ENCODE data around the gene TNFAIP8L3. TPM values are rescaled to one million over a fixed set of nuclear protein-coding genes. Genes with fewer than 3 reads are reported as not detected.

TNFAIP8L3 gene
- total and polyA plus RNA-seq, 4 donors = 3.8 to 8.2 (median 6.8) TPM

- 20% methylated on average over 1 of the region's 2 CpGs for WGBS (ENCODE audit: insufficient coverage)
- Histone ChIP-seq H3K4me1 (ENCODE audit: control insufficient read depth, insufficient read depth, low read length) (no peaks in the 10 kb centered on the region), H3K9me3 (ENCODE audit: control insufficient read depth, insufficient read depth, low read length) (no peaks in the 10 kb centered on the region), H3K4me3 (ENCODE audit: low read depth, low read length) (no peak overlapping the region), H3K27ac (ENCODE audit: low read depth, low read length) (no peak overlapping the region), H3K36me3 (ENCODE audit: control insufficient read depth, insufficient read depth, low read length) (no peaks in the 10 kb centered on the region), H3K27me3 (ENCODE audit: control insufficient read depth, insufficient read depth, low read length) (no peaks in the 10 kb centered on the region)
- DNase-seq (ENCODE audit: low read depth in 4 of 6, low spot score in 6 of 6) = peak in 1 of 6 donors; percentile 38
Measured at GRCh38 chr15:51121118-51121517, 26.4 kb upstream of the TNFAIP8L3 start.

- H3K27me3 ChIP-seq (ENCODE audit: control insufficient read depth, insufficient read depth, low read length) = no peaks in the 10 kb centered on the region
- DNase-seq (ENCODE audit: low read depth in 4 of 6, low spot score in 6 of 6) = no peak
- no peaks in the 10 kb centered on the region for H3K9me3 ChIP-seq (ENCODE audit: control insufficient read depth, insufficient read depth, low read length)
- H3K4me1 ChIP-seq (ENCODE audit: control insufficient read depth, insufficient read depth, low read length) = no peaks in the 10 kb centered on the region
- no peak overlapping the region for H3K4me3 ChIP-seq (ENCODE audit: low read depth, low read length)
- no peak overlapping the region for H3K27ac ChIP-seq (ENCODE audit: low read depth, low read length)
- WGBS (ENCODE audit: insufficient coverage) = 82% methylated on average over 2 of the region's 3 CpGs
- no peaks in the 10 kb centered on the region for H3K36me3 ChIP-seq (ENCODE audit: control insufficient read depth, insufficient read depth, low read length)
Measured at GRCh38 chr15:51119120-51119519, 24.4 kb upstream of the TNFAIP8L3 start.

GRCh38 chr15:51117270-51117669 lies 22.6 kb upstream of the TNFAIP8L3 start:
- DNase-seq (ENCODE audit: low read depth in 4 of 6, low spot score in 6 of 6) = no peak
- Histone ChIP-seq H3K4me3 (ENCODE audit: low read depth, low read length) (no peak overlapping the region), H3K4me1 (ENCODE audit: control insufficient read depth, insufficient read depth, low read length) (no peaks in the 10 kb centered on the region), H3K27me3 (ENCODE audit: control insufficient read depth, insufficient read depth, low read length) (no peaks in the 10 kb centered on the region), H3K9me3 (ENCODE audit: control insufficient read depth, insufficient read depth, low read length) (no peaks in the 10 kb centered on the region), H3K27ac (ENCODE audit: low read depth, low read length) (no peak overlapping the region), H3K36me3 (ENCODE audit: control insufficient read depth, insufficient read depth, low read length) (no peaks in the 10 kb centered on the region)
- no CpG with 5 or more reads among the region's 1 CpG for WGBS (ENCODE audit: insufficient coverage)

GRCh38 chr15:51114437-51115119 lies 19.9 kb upstream of the TNFAIP8L3 start:
- Histone ChIP-seq H3K4me3 (ENCODE audit: low read depth, low read length) (no peak overlapping the region), H3K27me3 (ENCODE audit: control insufficient read depth, insufficient read depth, low read length) (no peaks in the 10 kb centered on the region), H3K9me3 (ENCODE audit: control insufficient read depth, insufficient read depth, low read length) (no peaks in the 10 kb centered on the region), H3K27ac (ENCODE audit: low read depth, low read length) (no peak overlapping the region), H3K4me1 (ENCODE audit: control insufficient read depth, insufficient read depth, low read length) (no peaks in the 10 kb centered on the region), H3K36me3 (ENCODE audit: control insufficient read depth, insufficient read depth, low read length) (no peaks in the 10 kb centered on the region)
- peak in 1 of 6 donors; percentile 49 for DNase-seq (ENCODE audit: low read depth in 4 of 6, low spot score in 6 of 6)
- 47% methylated on average over 4 of the region's 5 CpGs for WGBS (ENCODE audit: insufficient coverage)

- no CpG with 5 or more reads among the region's 1 CpG for WGBS (ENCODE audit: insufficient coverage)
- no peaks in the 10 kb centered on the region for H3K9me3 ChIP-seq (ENCODE audit: control insufficient read depth, insufficient read depth, low read length)
Measured at GRCh38 chr15:51112078-51112477, 17.4 kb upstream of the TNFAIP8L3 start.

DNA sequence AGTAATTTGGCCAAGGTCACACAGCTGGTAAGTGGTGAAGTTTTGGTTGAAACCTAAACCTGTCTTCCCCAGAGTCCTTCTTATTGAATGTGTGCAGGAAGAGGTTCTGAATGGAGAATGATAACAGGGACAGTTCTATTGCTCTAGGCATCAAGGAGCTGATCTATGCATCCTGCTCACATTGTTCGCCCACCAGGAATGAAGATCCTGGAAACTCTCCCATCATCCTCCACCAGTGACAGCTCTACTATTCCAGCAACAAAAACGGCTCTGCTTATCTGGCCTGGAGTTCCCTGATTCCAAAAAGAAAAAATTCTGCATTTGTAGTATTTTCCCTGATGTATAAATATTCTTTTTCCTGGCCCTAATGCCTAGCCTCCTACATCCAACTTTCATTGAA lies 16.4 kb upstream of the TNFAIP8L3 start:
- no peaks in the 10 kb centered on the region for H3K4me1 ChIP-seq (ENCODE audit: control insufficient read depth, insufficient read depth, low read length)
- no peaks in the 10 kb centered on the region for H3K36me3 ChIP-seq (ENCODE audit: control insufficient read depth, insufficient read depth, low read length)
- no CpG with 5 or more reads among the region's 2 CpGs for WGBS (ENCODE audit: insufficient coverage)
- DNase-seq (ENCODE audit: low read depth in 4 of 6, low spot score in 6 of 6) = no peak
- no peaks in the 10 kb centered on the region for H3K27me3 ChIP-seq (ENCODE audit: control insufficient read depth, insufficient read depth, low read length)
- no peak overlapping the region for H3K27ac ChIP-seq (ENCODE audit: low read depth, low read length)
- H3K4me3 ChIP-seq (ENCODE audit: low read depth, low read length) = no peak overlapping the region
- no peaks in the 10 kb centered on the region for H3K9me3 ChIP-seq (ENCODE audit: control insufficient read depth, insufficient read depth, low read length)

More at GRCh38 chr15:51112078-51112477, 17.4 kb upstream of the TNFAIP8L3 start:
- Histone ChIP-seq H3K27me3 (ENCODE audit: control insufficient read depth, insufficient read depth, low read length) (no peaks in the 10 kb centered on the region), H3K27ac (ENCODE audit: low read depth, low read length) (no peak overlapping the region), H3K4me3 (ENCODE audit: low read depth, low read length) (no peak overlapping the region), H3K4me1 (ENCODE audit: control insufficient read depth, insufficient read depth, low read length) (no peaks in the 10 kb centered on the region), H3K36me3 (ENCODE audit: control insufficient read depth, insufficient read depth, low read length) (no peaks in the 10 kb centered on the region)
- DNase-seq (ENCODE audit: low read depth in 4 of 6, low spot score in 6 of 6) = no peak

DNA sequence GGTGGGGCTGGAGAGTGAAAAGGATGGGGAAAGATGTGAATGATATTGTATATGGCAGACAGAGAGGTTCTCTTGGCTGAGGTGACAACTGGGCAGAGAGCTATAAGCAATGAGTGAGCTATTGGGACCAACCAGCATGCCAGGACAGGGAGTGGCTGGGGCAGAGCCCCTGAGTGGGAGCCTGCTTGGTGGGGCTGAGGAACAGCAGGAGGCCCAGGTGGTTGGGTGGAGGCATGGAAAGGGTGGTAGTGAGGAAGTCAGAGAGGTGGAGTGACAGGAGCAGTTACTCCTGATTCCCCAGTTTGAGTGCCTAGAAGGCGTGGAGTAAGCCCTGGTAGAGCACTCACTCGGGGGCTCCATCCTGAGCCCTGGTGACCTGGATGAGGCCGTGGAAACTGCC lies 15.5 kb upstream of the TNFAIP8L3 start:
- no peak for DNase-seq (ENCODE audit: low read depth in 4 of 6, low spot score in 6 of 6)
- Histone ChIP-seq H3K4me3 (ENCODE audit: low read depth, low read length) (no peak overlapping the region), H3K4me1 (ENCODE audit: control insufficient read depth, insufficient read depth, low read length) (no peaks in the 10 kb centered on the region), H3K27me3 (ENCODE audit: control insufficient read depth, insufficient read depth, low read length) (no peaks in the 10 kb centered on the region), H3K36me3 (ENCODE audit: control insufficient read depth, insufficient read depth, low read length) (no peaks in the 10 kb centered on the region), H3K9me3 (ENCODE audit: control insufficient read depth, insufficient read depth, low read length) (no peaks in the 10 kb centered on the region), H3K27ac (ENCODE audit: low read depth, low read length) (no peak overlapping the region)
- 94% methylated on average over 3 of the region's 3 CpGs for WGBS (ENCODE audit: insufficient coverage)

DNA sequence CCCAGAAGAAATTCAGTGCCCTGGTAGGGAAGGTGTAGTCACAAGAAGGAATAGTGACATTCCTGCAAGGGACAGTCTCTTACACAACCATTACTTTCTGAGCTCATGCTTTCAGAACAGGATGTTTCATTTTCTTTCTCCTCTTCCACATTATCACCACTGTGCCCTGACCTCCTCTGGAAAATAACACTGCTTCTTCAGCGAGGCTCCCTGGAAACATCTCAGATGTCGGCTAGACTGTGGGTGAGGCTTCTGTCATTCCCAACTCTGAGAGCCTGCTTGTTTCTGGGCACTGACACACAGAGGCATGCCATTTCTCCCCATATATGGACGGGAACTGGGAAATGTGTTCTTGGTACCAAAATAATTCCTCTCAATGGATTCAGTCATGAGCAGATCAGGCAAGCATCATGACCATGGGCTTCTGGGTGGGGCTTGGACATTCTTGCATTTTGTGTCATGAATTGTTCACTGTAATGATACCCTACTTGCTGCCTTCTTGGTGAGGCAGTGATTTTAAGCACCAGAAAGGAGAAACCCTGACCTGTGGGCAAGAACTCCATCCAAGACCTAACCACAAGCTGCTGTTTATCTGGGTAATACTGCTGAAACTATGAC lies 14.3 kb upstream of the TNFAIP8L3 start:
- no peak for DNase-seq (ENCODE audit: low read depth in 4 of 6, low spot score in 6 of 6)
- Histone ChIP-seq H3K27ac (ENCODE audit: low read depth, low read length) (no peak overlapping the region), H3K4me3 (ENCODE audit: low read depth, low read length) (no peak overlapping the region), H3K27me3 (ENCODE audit: control insufficient read depth, insufficient read depth, low read length) (no peaks in the 10 kb centered on the region), H3K36me3 (ENCODE audit: control insufficient read depth, insufficient read depth, low read length) (no peaks in the 10 kb centered on the region), H3K4me1 (ENCODE audit: control insufficient read depth, insufficient read depth, low read length) (no peaks in the 10 kb centered on the region), H3K9me3 (ENCODE audit: control insufficient read depth, insufficient read depth, low read length) (no peaks in the 10 kb centered on the region)
- WGBS (ENCODE audit: insufficient coverage) = 44% methylated on average over 2 of the region's 3 CpGs

GRCh38 chr15:51107612-51108011 lies 12.9 kb upstream of the TNFAIP8L3 start:
- H3K27ac ChIP-seq (ENCODE audit: low read depth, low read length) = no peak overlapping the region
- H3K9me3 ChIP-seq (ENCODE audit: control insufficient read depth, insufficient read depth, low read length) = no peaks in the 10 kb centered on the region
- no peaks in the 10 kb centered on the region for H3K36me3 ChIP-seq (ENCODE audit: control insufficient read depth, insufficient read depth, low read length)
- WGBS (ENCODE audit: insufficient coverage) = 86% methylated on average over 1 of the region's 3 CpGs
- H3K27me3 ChIP-seq (ENCODE audit: control insufficient read depth, insufficient read depth, low read length) = peaks cover 2% of the 10 kb centered on the region
- no peaks in the 10 kb centered on the region for H3K4me1 ChIP-seq (ENCODE audit: control insufficient read depth, insufficient read depth, low read length)
- DNase-seq (ENCODE audit: low read depth in 4 of 6, low spot score in 6 of 6) = no peak
- no peak overlapping the region for H3K4me3 ChIP-seq (ENCODE audit: low read depth, low read length)

DNA sequence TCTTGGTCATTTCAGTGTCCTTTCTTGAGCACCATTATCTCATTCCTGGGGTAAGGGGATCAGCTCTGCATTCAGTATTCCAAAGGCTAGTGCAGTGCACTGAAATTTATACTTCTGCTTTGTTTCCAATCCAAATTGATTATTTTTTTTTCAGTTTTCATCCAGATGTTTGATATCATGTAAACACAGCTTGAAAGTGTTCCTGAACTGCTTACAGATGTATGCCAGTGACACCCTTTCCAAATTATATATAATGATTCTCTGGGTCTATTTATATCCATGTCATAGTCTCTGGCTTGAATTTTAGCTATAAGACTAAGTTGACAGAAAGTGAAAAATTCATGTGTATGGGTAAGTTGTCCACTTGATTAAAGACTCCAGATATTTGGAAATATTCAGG lies 11.8 kb upstream of the TNFAIP8L3 start:
- H3K4me3 ChIP-seq (ENCODE audit: low read depth, low read length) = no peak overlapping the region
- no peak for DNase-seq (ENCODE audit: low read depth in 4 of 6, low spot score in 6 of 6)

More for the DNA sequence above, 11.8 kb upstream of the TNFAIP8L3 start:
- Histone ChIP-seq H3K36me3 (ENCODE audit: control insufficient read depth, insufficient read depth, low read length) (no peaks in the 10 kb centered on the region), H3K4me1 (ENCODE audit: control insufficient read depth, insufficient read depth, low read length) (no peaks in the 10 kb centered on the region), H3K27ac (ENCODE audit: low read depth, low read length) (no peak overlapping the region), H3K27me3 (ENCODE audit: control insufficient read depth, insufficient read depth, low read length) (peaks cover 2% of the 10 kb centered on the region), H3K9me3 (ENCODE audit: control insufficient read depth, insufficient read depth, low read length) (no peaks in the 10 kb centered on the region)
